IMR-90 (cell line): Measurements from ENCODE around the gene MAPKAP1. TPM values are rescaled to one million over a fixed set of nuclear protein-coding genes. Genes with fewer than 3 reads are reported as not detected.

Experiments
- ATAC-seq: fragments of 200-7000 bp; cut with Tn5 transposase; 2 replicates; pipeline ENCODE4 v1.9.1; 2020; ENCODE audit warnings: low read depth, mild to moderate bottlenecking, moderate library complexity
- BruUV-seq: library from RNA; stranded (reverse); fragments of 400-500 nt; replicated peaks from 2 replicates; lab custom pipeline; 2021; lab: Mats Ljungman, UMichigan
- CTCF ChIA-PET: fragments of 300-600 bp; formaldehyde crosslinking; extraction: SDS; loops from one replicate; lab custom pipeline; 2021; ENCODE audit warnings: antibody characterized with exemption; lab: Yijun Ruan, JAX
- POLR2A ChIA-PET: fragments of 300-600 bp; sonication (Branson Sonifier 250); formaldehyde crosslinking; loops from one replicate; lab custom pipeline; 2022; ENCODE audit warnings: antibody characterized with exemption; ENCODE audit not compliant: unreplicated experiment; lab: Charles Lee
- DNase-seq: peaks from one replicate; pipeline ENCODE4 v3.0.0; 2013
- H2AFZ ChIP-seq: replicated peaks from 2 replicates; pipeline ENCODE3; 2013; ENCODE audit warnings: low read length, mild to moderate bottlenecking; ENCODE audit not compliant: poor library complexity
- H2AK5ac ChIP-seq: 2 replicates; pipeline ENCODE4 v1.6.1; 2013; ENCODE audit warnings: low read depth, low read length, inconsistent platforms
- H2AK9ac ChIP-seq: replicated peaks from 2 replicates; pipeline ENCODE3; 2013; ENCODE audit warnings: mild to moderate bottlenecking, low read depth, low read length, moderate library complexity; ENCODE audit not compliant: poor library complexity
- H2BK120ac ChIP-seq: 2 replicates; pipeline ENCODE4 v1.6.1; 2013; ENCODE audit warnings: low read depth, low read length, inconsistent platforms
- H2BK15ac ChIP-seq: 3 replicates; pipeline ENCODE4 v1.6.1; 2013; ENCODE audit warnings: low read depth, low read length, inconsistent platforms
- H2BK20ac ChIP-seq: 2 replicates; pipeline ENCODE4 v1.6.1; 2013; ENCODE audit warnings: low read depth, mild to moderate bottlenecking, inconsistent platforms, low read length, moderate library complexity
- H2BK5ac ChIP-seq: 2 replicates; pipeline ENCODE4 v1.6.1; 2013; ENCODE audit warnings: mild to moderate bottlenecking, low read depth, low read length, inconsistent platforms; ENCODE audit not compliant: poor library complexity, severe bottlenecking
- H3K14ac ChIP-seq: replicated peaks from 2 replicates; pipeline ENCODE4 v1.6.1; 2013; ENCODE audit warnings: low read depth, low read length, inconsistent platforms
- H3K18ac ChIP-seq: 2 replicates; pipeline ENCODE4 v1.6.1; 2013; ENCODE audit warnings: low read depth, low read length, control low read depth
- H3K23ac ChIP-seq: 2 replicates; pipeline ENCODE4 v1.6.1; 2013; ENCODE audit warnings: low read depth, low read length, inconsistent platforms
- H3K27ac ChIP-seq: 2 replicates; pipeline ENCODE4 v1.5.1; 2013; ENCODE audit warnings: mild to moderate bottlenecking, control low read depth, low read length; ENCODE audit not compliant: insufficient read depth
- H3K27me3 ChIP-seq: 2 replicates; pipeline ENCODE4 v1.6.1; 2013; ENCODE audit warnings: low read length; ENCODE audit not compliant: control insufficient read depth, insufficient read depth
- H3K36me3 ChIP-seq: 2 replicates; pipeline ENCODE4 v1.6.1; 2013; ENCODE audit warnings: low read length, mixed read lengths; ENCODE audit not compliant: control insufficient read depth, insufficient read depth
- H3K4ac ChIP-seq: 2 replicates; pipeline ENCODE4 v1.6.1; 2013; ENCODE audit warnings: low read depth, low read length, inconsistent platforms
- H3K4me1 ChIP-seq: 2 replicates; pipeline ENCODE4 v1.6.1; 2013; ENCODE audit warnings: low read length, mixed read lengths; ENCODE audit not compliant: control insufficient read depth, insufficient read depth
- H3K4me2 ChIP-seq: 2 replicates; pipeline ENCODE4 v1.6.1; 2013; ENCODE audit warnings: low read depth, mild to moderate bottlenecking, control low read depth, low read length, moderate library complexity
- H3K4me3 ChIP-seq: 2 replicates; pipeline ENCODE4 v1.5.1; 2013; ENCODE audit warnings: low read depth, mild to moderate bottlenecking, control low read depth, low read length, moderate library complexity; ENCODE audit not compliant: insufficient read depth
- H3K56ac ChIP-seq: 2 replicates; pipeline ENCODE4 v1.6.1; 2013; ENCODE audit warnings: low read length, inconsistent platforms; ENCODE audit not compliant: insufficient read depth; ENCODE audit errors: extremely low read depth
- H3K79me1 ChIP-seq, 2 experiments: 2 replicates each; pipeline ENCODE4 v1.6.1; 2013; ENCODE audit warnings: low read length in 2 of 2, inconsistent platforms in 1 of 2, low read depth in 1 of 2
- H3K9ac ChIP-seq: 2 replicates; pipeline ENCODE4 v1.6.1; 2013; ENCODE audit warnings: low read depth, low read length, control low read depth
- H3K9me1 ChIP-seq: 2 replicates; pipeline ENCODE4 v1.6.1; 2013; ENCODE audit warnings: low read length, inconsistent platforms; ENCODE audit not compliant: insufficient read depth
- H3K9me3 ChIP-seq: 2 replicates; pipeline ENCODE4 v1.6.1; 2013; ENCODE audit warnings: low read length; ENCODE audit not compliant: control insufficient read depth, insufficient read depth
- H4K20me1 ChIP-seq: 2 replicates; pipeline ENCODE4 v1.6.1; 2013; ENCODE audit warnings: low read length, inconsistent platforms; ENCODE audit not compliant: insufficient read depth
- H4K5ac ChIP-seq: 2 replicates; pipeline ENCODE4 v1.6.1; 2013; ENCODE audit warnings: mild to moderate bottlenecking, low read depth, low read length, control low read depth
- H4K8ac ChIP-seq, 2 experiments: 2 replicates each; pipeline ENCODE4 v1.6.1; 2013; ENCODE audit warnings: low read depth in 2 of 2, low read length in 2 of 2, control low read depth in 1 of 2, inconsistent platforms in 1 of 2
- H4K91ac ChIP-seq: 2 replicates; pipeline ENCODE4 v1.6.1; 2013; ENCODE audit warnings: low read depth, low read length, inconsistent platforms; ENCODE audit not compliant: insufficient read depth
- BHLHE40 ChIP-seq: fragments of 150-350 bp; IDR thresholded peaks from 2 replicates; pipeline ENCODE4 v1.6.1; 2016; ENCODE audit warnings: mild to moderate bottlenecking, low read depth, low read length
- CEBPB ChIP-seq: IDR thresholded peaks from 2 replicates; pipeline ENCODE4 v1.6.1; 2012; ENCODE audit warnings: low read depth, low read length, improper control_type of control experiment
- CHD1 ChIP-seq: IDR thresholded peaks from 2 replicates; pipeline ENCODE4 v1.6.1; 2012; ENCODE audit warnings: low read depth, low read length, improper control_type of control experiment
- CTCF ChIP-seq: conservative IDR thresholded peaks from 2 replicates; pipeline ENCODE4 v1.5.1; 2012; ENCODE audit warnings: mild to moderate bottlenecking, low read depth, low read length, improper control_type of control experiment
- ELK1 ChIP-seq: fragments of 150-350 bp; IDR thresholded peaks from 2 replicates; pipeline ENCODE4 v1.6.1; 2016; ENCODE audit warnings: low read depth, mild to moderate bottlenecking, low read length, moderate library complexity, borderline replicate concordance
- FOS ChIP-seq: fragments of 150-350 bp; IDR thresholded peaks from 2 replicates; pipeline ENCODE4 v1.6.1; 2016; ENCODE audit warnings: low read depth, low read length
- MAFK ChIP-seq: IDR thresholded peaks from 2 replicates; pipeline ENCODE4 v1.6.1; 2012; ENCODE audit warnings: low read depth, low read length, improper control_type of control experiment
- MAZ ChIP-seq: IDR thresholded peaks from 2 replicates; pipeline ENCODE4 v1.6.1; 2012; ENCODE audit warnings: low read depth, mild to moderate bottlenecking, low read length, improper control_type of control experiment, moderate library complexity, borderline replicate concordance
- MXI1 ChIP-seq: IDR thresholded peaks from 2 replicates; pipeline ENCODE4 v1.6.1; 2012; ENCODE audit warnings: low read depth, mild to moderate bottlenecking, low read length, moderate library complexity, borderline replicate concordance
- NFE2L2 ChIP-seq: fragments of 150-350 bp; IDR thresholded peaks from 2 replicates; pipeline ENCODE4 v1.6.1; 2016; ENCODE audit warnings: low read depth, mild to moderate bottlenecking, low read length
- POLR2A ChIP-seq: IDR thresholded peaks from 2 replicates; pipeline ENCODE4 v1.6.1; 2012; ENCODE audit warnings: mild to moderate bottlenecking, low read depth, low read length
- RAD21 ChIP-seq: IDR thresholded peaks from 2 replicates; pipeline ENCODE4 v1.6.1; 2012; ENCODE audit warnings: low read length, improper control_type of control experiment
- RCOR1 ChIP-seq: IDR thresholded peaks from 2 replicates; pipeline ENCODE4 v1.6.1; 2012; ENCODE audit warnings: mild to moderate bottlenecking, low read length, improper control_type of control experiment; ENCODE audit not compliant: insufficient replicate concordance
- RFX5 ChIP-seq: IDR thresholded peaks from 2 replicates; pipeline ENCODE4 v1.8.0; 2012; ENCODE audit warnings: low read depth, mild to moderate bottlenecking, low read length, moderate library complexity
- SMC3 ChIP-seq: fragments of 150-350 bp; IDR thresholded peaks from 2 replicates; pipeline ENCODE4 v1.6.1; 2016; ENCODE audit warnings: low read depth, mild to moderate bottlenecking, antibody characterized with exemption, low read length, moderate library complexity
- USF2 ChIP-seq: fragments of 150-350 bp; IDR thresholded peaks from 2 replicates; pipeline ENCODE4 v1.6.1; 2017; ENCODE audit warnings: mild to moderate bottlenecking, antibody characterized with exemption, low read length, low read depth
- WGBS, 2 experiments: methylation state at CpG; one replicate each; pipeline versions ENCODE4 v1.1.5 to v1.1.7; 2013; ENCODE audit warnings: missing lambda C conversion rate in 2 of 2; ENCODE audit not compliant: insufficient read length in 1 of 2; ENCODE audit errors: extremely low coverage in 2 of 2; 5-methylcytosine and 5-hydroxymethylcytosine counted together
- dilution Hi-C: fragments of 300-500 bp; cut with HindIII; formaldehyde crosslinking; loops from one replicate; pipeline ENCODE4 v1.14.3; 2018; ENCODE audit warnings: low sequenced_read_pairs; ENCODE audit not compliant: unreplicated experiment
- in situ Hi-C: fragments of 300-500 bp; cut with MboI; formaldehyde crosslinking; loops from 3 replicates; pipeline ENCODE4 v1.14.3; 2019; ENCODE audit warnings: low sequenced_read_pairs, inconsistent platforms, mixed read lengths
- intact Hi-C: fragments of 100-400 bp; cut with micrococcal nuclease; formaldehyde crosslinking; loops from 2 replicates; pipeline ENCODE4 v1.10.0; 2022
- polyA plus RNA-seq, 3 experiments: library from polyadenylated mRNA; depleted of rRNA; stranded (reverse); fragments of >200 nt; gene quantifications; 2 replicates each; pipeline ENCODE4 v1.2.3, GENCODE V29; 2012; ENCODE audit warnings: low replicate concordance in 1 of 3
- total RNA-seq: library from RNA; depleted of rRNA; stranded (reverse); fragments of >200 nt; gene quantifications from 2 replicates; pipeline ENCODE4 v1.2.3, GENCODE V29; 2012

MAPKAP1 gene
- total and polyA plus RNA-seq, 2 of the 4 experiments (the other 2 are of a cell fraction): 87.2 to 158 TPM

- in situ Hi-C loops: no loop called here
These were observed 210.6 kb downstream of the MAPKAP1 start for GRCh38 chr9:125496313-125496834.

More at GRCh38 chr9:125496313-125496834, 210.6 kb downstream of the MAPKAP1 start:
- TF ChIP-seq MXI1: no peak
- TF ChIP-seq MAFK: no peak
- no peak for TF ChIP-seq RAD21
- no peak for TF ChIP-seq NFE2L2
- no peak for TF ChIP-seq FOS
- no peak for TF ChIP-seq SMC3
- no peak for TF ChIP-seq USF2
- no peak for TF ChIP-seq CEBPB
- no peak for TF ChIP-seq RCOR1
- no peak for TF ChIP-seq ELK1
- no peak for TF ChIP-seq CTCF
- no peak for TF ChIP-seq MAZ
- TF ChIP-seq POLR2A: no peak
- TF ChIP-seq CHD1: no peak
- TF ChIP-seq RFX5: no peak
- no peak for TF ChIP-seq BHLHE40
- no peak overlapping the region for H2BK20ac ChIP-seq
- ChIA-PET CTCF (no interaction called here), POLR2A (no interaction called here)
- H3K9ac ChIP-seq: no peak overlapping the region
- no peak overlapping the region for H4K5ac ChIP-seq
- H4K8ac ChIP-seq: no peak overlapping the region
- no peaks in the 10 kb centered on the region for H3K27me3 ChIP-seq
- H3K9me3 ChIP-seq: no peaks in the 10 kb centered on the region
- no peaks in the 10 kb centered on the region for H3K36me3 ChIP-seq
- H3K4me3 ChIP-seq: no peak overlapping the region
- H3K56ac ChIP-seq: no peak overlapping the region
- DNase-seq: no peak
- no CpG with 5 or more reads among the region's 7 CpGs for WGBS, 2 experiments
- dilution Hi-C loops (no loop called here), intact Hi-C loops (no loop called here)
- no peak overlapping the region for H3K4me2 ChIP-seq
- no peak overlapping the region for H2BK120ac ChIP-seq
- H2AK9ac ChIP-seq: no peak overlapping the region
- H4K20me1 ChIP-seq: no peaks in the 10 kb centered on the region
- no peak overlapping the region for H2BK15ac ChIP-seq
- H3K9me1 ChIP-seq: peaks cover 13% of the 10 kb centered on the region
- no peak overlapping the region; the same call in 1 of the 2 replicates for H2AK5ac ChIP-seq
- peaks cover 8% of the 10 kb centered on the region for H3K4me1 ChIP-seq
- no peak overlapping the region for H4K91ac ChIP-seq
- no TSS peak for BruUV-seq
- H3K4ac ChIP-seq: no peak overlapping the region
- no peak overlapping the region for H3K14ac ChIP-seq
- H3K27ac ChIP-seq: no peak overlapping the region
- H2BK5ac ChIP-seq: no peak overlapping the region
- H3K18ac ChIP-seq: no peak overlapping the region
- peaks cover 13 to 23% of the 10 kb centered on the region in 2 experiments; a peak in 3 of 4 replicates for H3K79me1 ChIP-seq
- ATAC-seq: no peak
- H3K23ac ChIP-seq: no peak overlapping the region
- no peak overlapping the region for H2AFZ ChIP-seq
